Activated CD4-positive, CD25-positive, alpha-beta regulatory T cell treated with anti-CD3 and anti-CD28 coated beads, Interleukin-2, amount 50 U/mL, for 16 hours (primary cell): Measurements from ENCODE around the gene SLC46A1.

ENCODE experiments used
- DNase-seq: peaks from one replicate; pipeline ENCODE4 v3.0.0-alpha.2; 2020; ENCODE audit warnings: low read depth, low spot score

The SLC46A1 gene

DNA sequence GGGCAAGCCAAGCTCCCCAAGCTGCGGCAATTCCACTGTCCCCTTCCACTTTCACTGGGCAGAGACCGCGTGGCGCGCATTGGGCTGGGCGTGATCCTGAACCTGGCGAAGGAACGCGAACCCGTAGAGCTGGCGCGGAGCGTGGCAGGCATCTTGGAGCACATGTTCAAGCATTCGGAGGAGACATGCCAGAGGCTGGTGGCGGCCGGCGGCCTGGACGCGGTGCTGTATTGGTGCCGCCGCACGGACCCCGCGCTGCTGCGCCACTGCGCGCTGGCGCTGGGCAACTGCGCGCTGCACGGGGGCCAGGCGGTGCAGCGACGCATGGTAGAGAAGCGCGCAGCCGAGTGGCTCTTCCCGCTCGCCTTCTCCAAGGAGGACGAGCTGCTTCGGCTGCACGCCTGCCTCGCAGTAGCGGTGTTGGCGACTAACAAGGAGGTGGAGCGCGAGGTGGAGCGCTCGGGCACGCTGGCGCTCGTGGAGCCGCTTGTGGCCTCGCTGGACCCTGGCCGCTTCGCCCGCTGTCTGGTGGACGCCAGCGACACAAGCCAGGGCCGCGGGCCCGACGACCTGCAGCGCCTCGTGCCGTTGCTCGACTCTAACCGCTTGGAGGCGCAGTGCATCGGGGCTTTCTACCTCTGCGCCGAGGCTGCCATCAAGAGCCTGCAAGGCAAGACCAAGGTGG lies 24.7 kb downstream of the SLC46A1 start:
- DNase-seq = no peak

DNA sequence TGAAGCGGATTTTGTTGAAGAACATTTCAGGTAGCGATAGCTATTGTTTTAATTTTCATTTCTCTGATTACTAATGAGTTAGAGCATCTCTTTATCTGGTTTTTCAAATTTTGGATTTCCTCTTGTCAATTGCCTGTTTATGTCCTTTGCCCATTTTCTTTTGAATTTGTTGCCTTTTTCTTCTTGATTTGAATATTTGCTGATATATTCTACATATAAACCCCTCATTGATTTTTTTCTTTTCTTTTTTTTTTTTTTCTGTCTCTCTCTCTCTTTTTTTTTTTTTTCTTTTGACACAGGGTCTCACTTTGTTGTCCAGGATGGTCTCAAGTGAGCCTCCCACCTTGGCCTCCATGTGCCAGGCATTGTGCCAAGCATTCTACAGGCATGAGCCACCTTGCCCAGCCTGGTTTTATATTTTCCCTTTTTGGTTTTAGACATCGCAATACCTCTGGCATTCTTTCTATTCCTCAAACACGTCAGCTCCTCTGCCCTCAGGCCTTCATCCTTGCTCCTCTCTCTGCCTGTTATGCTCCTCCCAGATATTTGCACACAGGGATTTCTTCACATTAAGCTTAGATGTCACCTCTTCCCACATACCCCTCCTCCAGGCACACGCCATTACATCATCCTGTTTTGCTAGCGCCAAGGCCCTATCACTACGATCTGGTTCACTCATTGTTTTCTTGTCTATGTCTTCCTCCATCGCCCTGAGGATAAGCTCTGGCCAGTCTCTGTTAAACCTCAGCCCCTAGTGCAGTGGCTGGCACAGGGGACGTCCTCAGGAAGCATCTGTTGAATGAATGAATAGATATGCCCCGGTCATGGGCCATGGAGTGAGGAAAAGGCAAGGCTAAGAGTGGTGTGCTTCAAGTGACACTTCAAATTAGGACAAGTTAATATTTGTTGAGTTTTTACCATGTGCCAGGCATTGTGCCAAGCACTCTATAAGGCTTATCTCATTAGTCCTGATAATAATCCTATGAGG lies 25.9 kb downstream of the SLC46A1 start:
- DNase-seq = no peak

DNA sequence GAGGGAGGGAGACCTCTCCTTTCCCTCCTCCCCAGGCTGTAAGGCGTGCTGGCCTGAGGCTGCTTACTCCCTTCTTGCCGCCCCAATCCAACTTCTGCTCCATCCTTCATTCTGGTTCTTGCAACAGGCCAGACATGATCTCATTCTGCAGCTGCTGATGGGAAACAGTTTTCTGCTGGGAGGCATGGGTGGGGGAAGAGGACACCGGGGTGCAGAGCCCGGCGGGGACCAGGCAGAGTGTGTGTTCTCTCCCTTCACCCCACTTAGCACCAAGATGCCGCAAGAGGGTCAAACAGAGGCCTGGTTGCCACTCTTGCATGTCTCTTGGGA lies 33.1 kb downstream of the SLC46A1 start:
- no peak for DNase-seq

DNA sequence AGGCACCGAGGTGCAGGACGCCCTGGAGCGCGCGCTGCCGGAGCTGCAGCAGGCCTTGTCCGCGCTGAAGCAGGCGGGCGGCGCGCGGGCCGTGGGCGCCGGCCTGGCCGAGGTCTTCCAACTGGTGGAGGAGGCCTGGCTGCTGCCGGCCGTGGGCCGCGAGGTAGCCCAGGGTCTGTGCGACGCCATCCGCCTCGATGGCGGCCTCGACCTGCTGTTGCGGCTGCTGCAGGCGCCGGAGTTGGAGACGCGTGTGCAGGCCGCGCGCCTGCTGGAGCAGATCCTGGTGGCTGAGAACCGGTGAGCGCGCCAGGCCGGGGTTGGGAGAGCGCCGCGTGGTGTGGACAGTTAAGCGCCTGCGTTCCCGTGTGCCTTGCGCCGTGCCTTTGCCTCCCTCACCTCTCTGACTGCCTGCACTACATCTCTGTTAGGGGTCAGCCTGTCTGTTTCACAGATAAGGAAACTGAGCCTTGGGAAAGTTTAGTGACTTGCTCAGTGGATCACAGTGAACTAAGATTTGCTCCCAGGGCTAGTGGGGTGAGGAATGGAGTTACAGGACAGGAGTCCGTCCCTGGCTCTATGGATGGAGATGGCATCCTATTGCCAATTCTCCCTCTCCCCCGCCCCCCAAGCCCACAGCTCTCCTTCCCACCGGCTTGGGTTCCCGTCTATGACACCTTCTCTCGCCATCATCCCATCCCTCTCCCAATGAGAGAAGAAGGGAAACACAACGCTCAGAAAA lies 33.6 kb downstream of the SLC46A1 start:
- no peak for DNase-seq

DNA sequence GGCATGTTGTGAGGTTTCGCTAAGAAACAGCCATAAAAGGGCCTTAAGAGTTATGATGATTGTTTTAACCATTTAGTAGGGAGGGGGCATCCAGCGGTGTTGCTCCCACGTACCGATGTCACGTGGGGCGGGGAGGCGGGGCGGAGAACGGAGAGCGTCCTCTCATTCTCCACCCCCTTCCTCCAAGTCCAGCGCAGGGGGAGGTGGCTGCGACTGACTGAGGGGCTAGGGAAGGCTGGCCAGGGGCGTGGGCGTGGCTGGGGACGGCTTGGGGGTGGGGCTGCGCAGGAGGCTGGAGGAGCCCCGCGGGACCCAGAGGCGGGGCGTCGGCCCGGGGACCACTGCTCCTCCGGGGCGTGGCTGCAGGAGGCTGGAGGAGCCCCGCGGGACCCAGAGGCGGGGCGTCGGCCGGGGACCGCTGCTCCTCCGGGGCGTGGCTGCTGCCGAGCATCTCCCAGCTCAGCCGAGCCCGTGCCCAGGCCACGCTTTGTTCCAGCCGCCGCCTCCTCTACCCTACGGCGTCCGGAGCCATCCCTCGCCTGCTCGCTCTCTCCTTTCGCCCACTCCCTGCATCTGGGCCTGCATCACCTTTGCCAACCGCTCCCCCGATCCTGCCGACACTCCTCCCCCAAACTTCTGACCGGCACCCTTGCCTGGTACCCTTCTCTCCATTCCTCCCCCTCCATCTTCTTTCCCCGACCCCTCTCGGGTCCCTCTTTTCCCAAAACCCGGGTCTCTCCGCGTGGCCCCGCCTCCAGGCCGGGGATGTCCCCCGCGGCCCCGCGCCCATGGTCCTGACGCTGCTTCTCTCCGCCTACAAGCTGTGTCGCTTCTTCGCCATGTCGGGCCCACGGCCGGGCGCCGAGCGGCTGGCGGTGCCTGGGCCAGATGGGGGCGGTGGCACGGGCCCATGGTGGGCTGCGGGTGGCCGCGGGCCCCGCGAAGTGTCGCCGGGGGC lies 34.5 kb downstream of the SLC46A1 start, which contains the start of gene SARM1:
Gene SARM1 (plus strand): TSS at position 450 of the 958 bp plus-strand sequence. CDS start 339 bp downstream, at position 789.
- DNase-seq = peak; percentile 62

DNA sequence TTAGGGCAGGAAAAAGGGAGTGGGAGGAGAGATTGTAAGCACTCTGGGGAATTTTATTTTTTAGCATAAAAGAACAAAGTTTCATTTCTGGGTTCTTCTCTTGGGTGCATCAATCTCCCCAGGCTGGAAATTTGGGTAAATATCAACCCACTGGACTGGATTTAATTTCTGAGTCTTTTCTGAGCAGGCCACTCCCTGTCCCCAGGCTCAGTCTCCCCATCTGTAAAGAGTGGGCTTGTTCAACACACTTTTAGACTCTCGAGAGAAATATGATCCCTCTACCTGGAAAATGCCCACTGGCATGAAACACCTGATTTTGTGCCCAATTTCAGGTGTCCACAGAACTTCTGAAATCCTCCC lies 35.3 kb downstream of the SLC46A1 start:
- DNase-seq = no peak

DNA sequence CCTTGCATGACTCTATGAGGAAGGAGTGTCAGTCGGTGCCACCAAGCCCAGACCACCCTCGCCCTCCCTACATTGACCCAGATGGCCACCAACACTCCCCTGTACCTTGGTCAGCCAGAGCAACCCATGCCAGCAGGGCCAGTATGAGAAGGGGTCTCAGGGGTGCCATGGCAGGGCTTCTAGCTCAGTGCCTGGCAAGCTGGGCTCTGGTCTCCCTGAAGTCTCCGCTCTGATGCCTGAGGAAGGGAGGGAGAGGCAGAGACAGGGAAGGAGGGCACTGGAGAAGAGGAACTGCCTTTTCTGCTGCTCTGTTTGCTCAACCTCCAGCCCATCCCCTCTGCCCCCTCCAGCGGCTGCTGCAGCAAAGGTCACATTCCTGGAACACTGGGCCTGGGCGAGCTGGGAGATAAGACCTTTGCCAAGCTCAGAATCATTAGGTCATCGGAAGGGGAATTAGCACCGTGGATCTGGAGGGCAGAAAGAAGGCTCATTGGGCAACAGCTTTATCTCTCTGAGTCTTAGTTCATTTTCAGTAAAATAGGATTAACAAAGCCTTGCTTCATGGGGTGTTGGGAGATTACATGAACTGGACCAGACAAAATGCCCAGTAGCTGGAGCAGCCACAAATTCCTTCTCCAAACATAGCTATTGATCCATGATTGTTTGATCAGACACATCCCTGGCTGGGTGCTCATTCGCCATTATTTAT lies 35.8 kb downstream of the SLC46A1 start, which contains the start of gene VTN:
Gene VTN (minus strand): TSS at position 273 of the 709 bp plus-strand sequence. CDS start 104 bp downstream, at position 169.
- no peak for DNase-seq

DNA sequence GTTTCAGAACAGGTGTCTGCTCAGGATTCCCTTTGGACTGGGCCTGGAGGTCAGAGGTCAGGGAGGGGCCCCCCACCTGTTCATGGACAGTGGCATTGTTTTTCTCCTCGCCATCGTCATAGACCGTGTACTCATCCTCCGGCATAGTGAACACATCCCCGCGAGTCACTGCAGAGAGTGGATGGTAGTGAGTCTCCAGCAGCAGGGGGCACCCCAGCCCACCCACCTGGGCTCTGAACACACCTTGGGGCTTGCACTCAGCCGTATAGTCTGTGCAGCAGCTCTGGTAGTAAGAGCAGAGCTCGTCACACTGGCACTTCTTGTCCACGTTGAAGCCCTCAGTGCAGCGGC lies 36.4 kb downstream of the SLC46A1 start:
- no peak for DNase-seq

DNA sequence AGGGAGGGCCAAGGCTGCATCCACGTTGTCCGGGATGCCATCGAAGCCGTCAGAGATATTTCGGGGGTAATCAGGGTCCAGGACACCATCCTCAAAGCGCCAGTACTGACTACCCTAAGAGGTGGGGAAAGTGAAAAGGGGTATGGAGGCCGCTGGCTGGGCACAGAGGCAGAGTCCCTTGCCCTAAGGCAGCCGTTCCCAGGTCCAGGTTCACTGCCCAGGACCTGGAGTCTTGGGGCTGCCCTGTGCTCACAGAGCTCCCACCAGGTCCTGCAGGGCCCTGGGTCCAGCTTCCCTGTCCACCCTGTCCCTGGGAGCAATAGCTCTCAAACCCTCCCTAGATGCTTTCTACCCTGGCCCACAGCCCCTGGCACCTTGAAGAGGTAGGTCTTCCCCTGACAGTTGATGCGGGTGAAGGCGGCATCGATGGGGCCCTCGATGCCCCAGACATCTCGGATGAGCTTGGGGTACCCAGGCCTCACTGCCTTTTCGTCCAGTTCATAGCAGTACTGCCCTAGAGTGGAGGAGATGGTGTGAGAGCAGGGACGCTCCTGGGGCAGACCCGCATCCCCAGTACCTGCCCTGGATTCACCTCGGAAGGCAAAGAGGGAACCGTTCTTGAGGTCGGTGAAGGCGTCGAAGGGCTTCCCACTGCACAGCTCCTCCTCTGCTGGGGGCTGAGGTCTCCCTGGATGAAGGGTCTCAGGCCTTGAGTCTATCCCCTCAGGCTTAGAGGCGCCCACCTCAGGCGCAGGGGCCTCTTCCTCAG lies 36.9 kb downstream of the SLC46A1 start:
- DNase-seq = no peak

DNA sequence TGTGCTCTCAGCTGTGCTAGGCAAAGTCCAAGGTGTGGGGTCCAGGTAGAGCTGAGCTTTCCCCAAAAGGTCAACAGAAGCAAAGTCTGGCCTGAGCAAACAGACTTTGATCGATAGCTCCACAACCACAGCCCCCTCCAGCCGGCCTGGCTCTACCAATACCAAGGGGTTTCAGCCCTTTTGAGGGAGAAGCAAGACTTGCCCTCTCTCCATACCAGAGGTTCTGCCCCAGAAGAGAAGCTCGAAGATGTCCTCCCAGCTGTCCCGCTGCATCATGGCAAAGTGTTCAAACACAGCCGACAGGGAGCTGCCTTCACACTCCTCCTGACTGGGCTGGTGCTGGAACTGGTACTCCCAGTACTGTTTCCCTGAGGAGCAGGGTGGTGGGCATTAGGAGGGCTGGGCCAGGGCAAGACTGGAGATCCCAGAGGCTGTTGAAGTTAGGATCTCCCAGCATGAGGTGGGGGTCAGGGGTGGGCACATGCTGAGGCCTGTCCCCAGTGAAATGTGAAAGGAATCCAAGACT lies 37.6 kb downstream of the SLC46A1 start:
- DNase-seq = no peak

DNA sequence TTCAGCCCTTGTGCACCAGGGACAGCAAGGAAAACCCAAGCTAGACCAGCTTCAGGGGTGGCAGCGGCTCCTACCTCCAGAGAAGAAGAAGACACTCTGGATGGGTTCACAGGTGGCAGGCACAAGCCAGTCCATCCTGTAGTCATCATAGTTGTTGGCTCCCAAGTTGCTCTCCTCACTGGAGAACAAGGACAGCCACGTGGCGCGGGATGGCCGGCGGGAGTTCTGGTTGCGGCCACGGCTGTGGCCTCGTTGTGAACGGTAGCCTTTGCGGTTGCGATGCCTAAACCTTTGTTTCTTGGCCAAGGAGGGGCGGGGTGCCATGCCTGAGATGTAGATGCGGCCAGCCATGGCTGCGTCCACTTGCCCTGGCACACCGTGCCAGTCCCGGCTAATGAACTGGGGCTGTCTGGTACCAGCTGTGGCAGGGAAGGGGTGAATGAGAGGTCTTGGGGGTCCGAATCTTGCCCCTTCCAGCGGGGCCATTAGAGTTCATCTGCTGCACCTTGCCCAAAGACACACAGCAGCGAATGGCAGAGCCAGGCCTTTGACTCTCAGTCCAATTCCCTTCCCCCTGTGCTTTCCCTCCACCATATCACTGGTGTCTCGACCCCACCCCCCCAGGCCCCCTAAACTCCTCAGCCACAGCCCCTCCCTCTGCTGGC lies 38.2 kb downstream of the SLC46A1 start:
- no peak for DNase-seq

DNA sequence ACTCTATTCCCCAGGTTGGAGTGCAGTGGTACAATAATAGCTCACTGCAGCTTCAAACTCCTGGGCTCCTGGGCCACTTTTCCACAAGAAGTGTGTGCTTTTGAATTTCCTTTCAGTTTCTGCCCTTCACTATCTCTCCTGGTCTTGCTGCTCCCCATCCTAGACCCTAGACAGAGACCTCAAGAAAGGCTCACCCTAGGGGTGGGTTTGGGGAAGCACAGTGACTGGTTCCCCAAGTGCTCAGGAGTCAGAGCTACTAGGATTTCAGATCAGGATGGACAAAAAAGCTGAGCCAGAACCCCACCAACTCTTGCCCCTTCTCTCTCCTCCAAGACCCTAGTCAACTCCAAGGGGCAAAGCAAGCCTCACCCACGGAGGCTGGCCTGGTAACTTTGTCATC lies 39.4 kb downstream of the SLC46A1 start:
- DNase-seq = no peak

DNA sequence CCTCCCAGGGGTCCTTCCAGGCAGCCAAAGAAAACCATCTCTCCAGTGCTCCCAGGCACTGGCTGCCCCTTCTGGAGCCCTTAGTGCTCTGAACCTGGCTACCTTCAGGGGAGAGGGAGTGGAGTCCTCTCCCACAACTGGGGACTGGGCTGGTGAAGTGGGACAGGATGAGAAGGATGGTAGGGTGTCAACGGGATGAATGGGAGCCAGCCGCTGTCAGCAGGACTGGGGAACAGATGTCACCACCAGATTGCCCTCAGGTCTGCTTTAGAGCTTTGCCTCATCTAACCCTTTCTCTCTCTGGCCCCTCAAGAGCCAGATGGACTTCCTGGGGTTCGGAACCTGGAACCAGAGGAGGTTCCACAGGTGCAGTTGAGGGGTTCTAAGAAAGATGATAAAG lies 40.5 kb downstream of the SLC46A1 start:
- no peak for DNase-seq

DNA sequence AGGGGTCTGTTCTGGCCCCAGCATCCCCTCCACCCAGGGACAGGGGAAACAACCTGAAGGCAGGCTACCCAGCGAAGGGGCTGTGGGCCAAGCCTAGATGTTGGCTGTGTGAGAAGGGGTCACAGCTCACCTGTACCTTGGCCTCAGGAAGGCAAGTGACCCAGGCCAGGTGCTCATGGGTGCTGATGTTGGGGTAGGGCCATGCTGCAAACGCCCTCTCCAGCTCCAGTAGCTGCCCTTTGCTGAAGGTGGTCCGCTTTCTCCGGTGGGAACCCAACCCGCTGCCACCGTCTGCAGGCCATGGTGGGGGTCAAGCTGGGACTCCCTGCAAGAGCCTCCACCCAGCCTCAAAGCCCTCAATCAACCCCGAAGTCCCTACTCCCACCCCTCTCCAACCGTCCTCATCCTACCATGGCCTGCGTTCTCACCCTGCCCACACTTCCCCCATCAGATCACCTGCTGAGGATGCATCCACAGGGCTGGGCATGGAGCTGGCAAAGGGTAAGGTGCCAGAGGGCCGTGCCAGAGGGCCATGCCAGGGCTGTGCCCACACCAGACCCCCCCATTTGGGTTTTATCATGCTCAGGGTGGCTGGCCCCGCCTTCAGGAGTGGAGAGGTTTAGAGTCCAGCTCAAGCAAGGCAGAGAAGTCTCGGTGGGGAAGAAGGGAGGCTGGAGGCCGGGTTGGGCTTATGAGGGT lies 41.2 kb downstream of the SLC46A1 start, which contains the start of gene SEBOX:
Gene SEBOX (minus strand): TSS at position 535 of the 699 bp plus-strand sequence. CDS start 48 bp downstream, at position 487.
- no peak for DNase-seq

DNA sequence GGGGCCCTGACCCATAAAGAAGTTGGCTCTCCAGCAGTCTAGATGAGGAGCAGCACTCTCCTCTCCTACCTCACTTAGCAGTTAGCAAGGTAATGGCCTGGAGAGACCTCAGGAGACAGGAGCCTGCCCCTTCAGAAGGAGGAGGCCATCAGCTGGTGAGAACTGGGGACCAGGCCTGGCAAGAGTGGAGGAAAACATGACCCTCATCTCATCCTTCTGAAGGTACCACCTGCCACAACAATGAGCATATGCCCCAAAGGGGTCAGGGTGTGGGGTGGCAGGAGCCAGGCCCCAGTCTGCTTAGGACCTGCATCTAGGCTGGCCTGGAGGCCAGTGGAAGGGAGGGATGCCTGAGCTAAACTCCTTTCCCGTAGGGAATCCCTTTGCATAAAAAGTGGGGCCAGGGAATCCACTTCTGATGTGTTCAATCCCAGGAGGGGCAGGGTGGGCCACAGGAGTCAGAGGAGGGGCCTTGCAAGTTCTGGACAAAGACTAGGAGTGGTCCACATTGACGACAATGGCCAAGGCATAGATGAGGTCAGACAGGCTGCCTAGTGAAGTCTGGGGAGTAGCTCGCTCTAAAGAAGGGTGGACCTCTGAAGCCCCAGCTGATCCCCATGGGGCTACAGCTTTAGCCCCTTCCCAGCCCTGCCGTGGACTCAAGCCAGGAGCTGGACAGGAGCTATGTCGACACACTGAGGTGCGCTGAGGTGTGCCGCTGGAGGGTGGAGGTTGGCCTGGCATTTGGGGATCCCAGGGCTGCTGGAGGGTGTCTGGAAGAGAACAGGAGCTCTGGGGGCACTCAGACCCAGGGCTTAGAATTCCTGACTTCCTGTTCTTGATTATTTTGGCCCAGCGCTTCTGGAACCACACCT lies 42.0 kb downstream of the SLC46A1 start:
- DNase-seq = no peak

DNA sequence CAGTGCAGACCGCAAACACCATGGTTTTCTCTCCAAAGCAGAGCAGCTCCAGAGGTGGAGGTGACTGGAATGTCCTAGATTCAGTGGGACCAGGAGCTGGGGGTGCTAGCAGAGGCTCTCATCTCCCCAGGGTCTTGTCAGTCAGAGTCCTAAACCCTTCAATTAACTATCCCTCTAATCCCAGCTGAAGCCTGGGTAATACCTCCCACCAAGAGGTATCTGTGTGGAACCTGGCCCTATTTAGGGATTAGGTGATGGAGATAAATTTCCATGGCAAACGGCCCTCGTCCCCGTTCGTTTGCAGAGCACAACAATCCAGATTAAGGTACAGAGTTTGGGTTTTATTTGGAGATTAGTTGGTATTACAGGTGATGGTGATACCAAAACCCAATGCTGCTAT lies 42.8 kb downstream of the SLC46A1 start:
- DNase-seq = no peak

DNA sequence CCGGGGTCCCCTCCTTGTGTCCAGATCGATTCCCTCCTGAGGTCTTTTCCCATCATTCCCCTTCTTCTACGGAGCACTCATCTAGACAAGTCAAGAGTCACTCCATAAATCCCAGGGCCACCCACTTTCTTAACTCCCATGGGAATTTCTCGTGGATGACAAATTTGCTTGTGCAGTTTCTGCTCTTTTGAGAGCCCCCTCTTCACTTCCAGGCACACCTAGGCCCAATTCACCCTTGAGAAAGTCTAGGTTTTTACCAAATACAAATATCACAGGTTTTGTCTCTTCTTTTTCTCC lies 48.2 kb downstream of the SLC46A1 start:
- no peak for DNase-seq
